LNCaP clone FGC (cell line): ENCODE data around the gene HSD17B1.
A peak's percentile ranks its signal among the peaks of the same experiment; 100 is the strongest.
"Not testable (repeated sequence)": the region's sequence is repeated elsewhere in the genome, so short reads cannot be mapped to it uniquely, and the experiment has no call there.

ENCODE experiments used
- DNase-seq: peaks from one replicate; pipeline ENCODE4 v3.0.0-alpha.2; 2011; ENCODE audit warnings: low read depth
- H3K4me3 ChIP-seq: 2 replicates; pipeline ENCODE4 v1.5.1; 2011; ENCODE audit warnings: mild to moderate bottlenecking, low read depth, low read length, control low read depth
- CTCF ChIP-seq: IDR thresholded peaks from 2 replicates; pipeline ENCODE4 v1.5.1; 2012; ENCODE audit warnings: mild to moderate bottlenecking; ENCODE audit not compliant: control insufficient read depth, insufficient read depth; ENCODE audit errors: extremely low read depth

Gene HSD17B1

GRCh38 chr17:42554250-42555121 is 1.8 kb downstream of the HSD17B1 start:
- peak overlapping the region; percentile 87 for H3K4me3 ChIP-seq
- no peak for DNase-seq
- TF ChIP-seq CTCF = peak; percentile 14; the same call in 1 of the 2 replicates

- no peak for DNase-seq
Measured at GRCh38 chr17:42555122-42555622, 2.4 kb downstream of the HSD17B1 start.

GRCh38 chr17:42555961-42556617 is 3.4 kb downstream of the HSD17B1 start:
- DNase-seq, H3K4me3 ChIP-seq: not testable (repeated sequence)

More at GRCh38 chr17:42555122-42555622, 2.4 kb downstream of the HSD17B1 start:
- H3K4me3 ChIP-seq = peak overlapping the region; percentile 87
- TF ChIP-seq CTCF = no peak

GRCh38 chr17:42559075-42559474 is 6.4 kb downstream of the HSD17B1 start:
- no peak overlapping the region for H3K4me3 ChIP-seq
- TF ChIP-seq CTCF = no peak
- DNase-seq = no peak

GRCh38 chr17:42560246-42560645 is 7.5 kb downstream of the HSD17B1 start:
- no peak for TF ChIP-seq CTCF
- DNase-seq = no peak
- H3K4me3 ChIP-seq = no peak overlapping the region

GRCh38 chr17:42561897-42562387 is 9.2 kb downstream of the HSD17B1 start, which contains the start of gene COASY:
TSS of gene COASY (plus strand) at chr17:42562148. CDS start at chr17:42562623, 475 bp downstream.
- peak; percentile 85 for DNase-seq
- H3K4me3 ChIP-seq = peak within 1 kb of the TSS; percentile 83
- TF ChIP-seq CTCF = no peak
